GM23338 (cell line): Measurements from ENCODE around the gene CLPTM1L.

Experiments
- CREB1 ChIP-seq: fragments of 250-450 bp; sonication (Bioruptor Pico); IDR thresholded peaks from 2 replicates; pipeline ENCODE4 v1.5.0; 2020; ENCODE audit warnings: low read depth, mild to moderate bottlenecking, moderate library complexity
- EZH2 ChIP-seq: fragments of 200-600 bp; sonication (generic); IDR thresholded peaks from one replicate; pipeline ENCODE4 v1.8.0; 2017; ENCODE audit warnings: antibody characterized with exemption, mild to moderate bottlenecking, low read depth; ENCODE audit not compliant: unreplicated experiment
- EZH2phosphoT487 ChIP-seq: fragments of 200-600 bp; sonication (generic); IDR thresholded peaks from one replicate; pipeline ENCODE4 v1.8.1; 2018; ENCODE audit warnings: antibody characterized with exemption; ENCODE audit not compliant: unreplicated experiment
- JUNB ChIP-seq: IDR thresholded peaks from one replicate; pipeline ENCODE4 v1.6.1; 2016; ENCODE audit warnings: antibody characterized with exemption; ENCODE audit not compliant: unreplicated experiment
- NANOG ChIP-seq: IDR thresholded peaks from 2 replicates; pipeline ENCODE4 v1.6.1; 2016; ENCODE audit warnings: antibody characterized with exemption, borderline replicate concordance
- POLR2AphosphoS5 ChIP-seq: IDR thresholded peaks from 2 replicates; pipeline ENCODE4 v1.6.1; 2016; ENCODE audit warnings: antibody characterized with exemption, low read depth
- REST ChIP-seq: IDR thresholded peaks from one replicate; pipeline ENCODE4 v1.6.1; 2018; ENCODE audit warnings: antibody characterized with exemption; ENCODE audit not compliant: unreplicated experiment
- ZNF114 ChIP-seq: fragments of 250-450 bp; sonication (Bioruptor Pico); IDR thresholded peaks from 2 replicates; pipeline ENCODE4 v1.5.0; 2020; ENCODE audit warnings: mild to moderate bottlenecking, moderate library complexity
- ZNF331 ChIP-seq: fragments of 250-450 bp; sonication (Bioruptor Pico); IDR thresholded peaks from 2 replicates; pipeline ENCODE4 v1.5.0; 2020; ENCODE audit warnings: low read depth, mild to moderate bottlenecking, moderate library complexity
- TF ChIP-seq, protein P1 (sequence below), 2 experiments: fragments of 200-600 bp in 1 of 2; sonication (generic) in 1 of 2; conservative IDR thresholded peaks; 2 replicates each; pipeline versions ENCODE4 v1.5.1 to v1.6.1; 2016 to 2017; ENCODE audit warnings: antibody characterized with exemption in 2 of 2, low read depth in 2 of 2, mild to moderate bottlenecking in 2 of 2, moderate library complexity in 1 of 2
- TF ChIP-seq, protein P2 (sequence below): IDR thresholded peaks from 2 replicates; pipeline ENCODE4 v1.6.1; 2016; ENCODE audit warnings: antibody characterized with exemption

DNA sequence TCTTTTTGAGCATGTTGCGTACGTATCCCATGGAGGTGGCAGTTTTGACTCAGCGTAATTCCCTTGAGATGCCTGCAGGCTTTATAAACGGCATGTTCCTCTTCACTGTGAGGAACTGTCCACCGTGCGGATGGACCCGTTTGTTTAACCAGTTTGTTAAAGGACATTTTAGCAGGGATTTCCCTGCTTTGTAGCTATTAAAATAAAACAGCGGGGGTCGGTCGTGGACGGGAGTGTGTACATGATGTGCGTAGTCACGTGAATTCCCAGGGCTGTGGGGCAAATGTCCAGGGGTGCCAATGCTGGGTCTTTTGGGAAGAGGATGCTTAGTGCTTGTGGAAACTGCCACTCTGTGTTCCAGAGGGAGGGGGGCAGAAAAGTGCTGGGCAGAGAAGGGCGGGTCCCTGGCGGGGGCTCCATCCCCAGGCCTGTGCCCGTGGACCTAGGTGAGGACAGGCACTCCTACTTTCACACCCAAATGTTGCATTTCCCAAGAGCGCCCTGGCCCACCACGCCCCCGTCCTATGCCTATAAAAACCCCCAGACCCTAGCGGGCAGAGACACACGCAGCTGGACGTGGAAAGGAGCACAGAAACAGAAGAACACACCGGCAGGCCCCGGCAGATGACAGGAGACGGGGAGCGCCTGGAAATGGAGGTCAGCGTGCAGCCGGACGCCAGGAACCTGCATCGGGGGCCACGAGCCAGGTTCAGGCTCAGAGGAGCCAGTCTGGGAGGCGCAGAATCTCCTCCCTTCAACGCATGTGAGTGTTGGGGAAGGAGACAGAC is 46.0 kb downstream of the CLPTM1L start:
- TF ChIP-seq, protein P1, sequence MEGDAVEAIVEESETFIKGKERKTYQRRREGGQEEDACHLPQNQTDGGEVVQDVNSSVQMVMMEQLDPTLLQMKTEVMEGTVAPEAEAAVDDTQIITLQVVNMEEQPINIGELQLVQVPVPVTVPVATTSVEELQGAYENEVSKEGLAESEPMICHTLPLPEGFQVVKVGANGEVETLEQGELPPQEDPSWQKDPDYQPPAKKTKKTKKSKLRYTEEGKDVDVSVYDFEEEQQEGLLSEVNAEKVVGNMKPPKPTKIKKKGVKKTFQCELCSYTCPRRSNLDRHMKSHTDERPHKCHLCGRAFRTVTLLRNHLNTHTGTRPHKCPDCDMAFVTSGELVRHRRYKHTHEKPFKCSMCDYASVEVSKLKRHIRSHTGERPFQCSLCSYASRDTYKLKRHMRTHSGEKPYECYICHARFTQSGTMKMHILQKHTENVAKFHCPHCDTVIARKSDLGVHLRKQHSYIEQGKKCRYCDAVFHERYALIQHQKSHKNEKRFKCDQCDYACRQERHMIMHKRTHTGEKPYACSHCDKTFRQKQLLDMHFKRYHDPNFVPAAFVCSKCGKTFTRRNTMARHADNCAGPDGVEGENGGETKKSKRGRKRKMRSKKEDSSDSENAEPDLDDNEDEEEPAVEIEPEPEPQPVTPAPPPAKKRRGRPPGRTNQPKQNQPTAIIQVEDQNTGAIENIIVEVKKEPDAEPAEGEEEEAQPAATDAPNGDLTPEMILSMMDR (conservative IDR thresholded peaks at IDR 0.05; ENCODE audit: low read depth in 2 of 2), result no peak
- TF ChIP-seq EZH2phosphoT487 (no peak), REST (no peak), POLR2AphosphoS5 (no peak), CREB1 (CRISPR knock-in tag) (no peak), EZH2 (no peak), JUNB (no peak), ZNF331 (CRISPR knock-in tag) (no peak), ZNF114 (CRISPR knock-in tag) (no peak), NANOG (no peak)
- TF ChIP-seq, protein P2, sequence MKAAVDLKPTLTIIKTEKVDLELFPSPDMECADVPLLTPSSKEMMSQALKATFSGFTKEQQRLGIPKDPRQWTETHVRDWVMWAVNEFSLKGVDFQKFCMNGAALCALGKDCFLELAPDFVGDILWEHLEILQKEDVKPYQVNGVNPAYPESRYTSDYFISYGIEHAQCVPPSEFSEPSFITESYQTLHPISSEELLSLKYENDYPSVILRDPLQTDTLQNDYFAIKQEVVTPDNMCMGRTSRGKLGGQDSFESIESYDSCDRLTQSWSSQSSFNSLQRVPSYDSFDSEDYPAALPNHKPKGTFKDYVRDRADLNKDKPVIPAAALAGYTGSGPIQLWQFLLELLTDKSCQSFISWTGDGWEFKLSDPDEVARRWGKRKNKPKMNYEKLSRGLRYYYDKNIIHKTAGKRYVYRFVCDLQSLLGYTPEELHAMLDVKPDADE, result no peak
